ENCODE results near the gene PCF11. TPM values are rescaled to one million over a fixed set of nuclear protein-coding genes. Genes with fewer than 3 reads are reported as not detected.

Gene PCF11
- total RNA-seq, 1 experiment from 2014 or later: 41.9 TPM

DNA sequence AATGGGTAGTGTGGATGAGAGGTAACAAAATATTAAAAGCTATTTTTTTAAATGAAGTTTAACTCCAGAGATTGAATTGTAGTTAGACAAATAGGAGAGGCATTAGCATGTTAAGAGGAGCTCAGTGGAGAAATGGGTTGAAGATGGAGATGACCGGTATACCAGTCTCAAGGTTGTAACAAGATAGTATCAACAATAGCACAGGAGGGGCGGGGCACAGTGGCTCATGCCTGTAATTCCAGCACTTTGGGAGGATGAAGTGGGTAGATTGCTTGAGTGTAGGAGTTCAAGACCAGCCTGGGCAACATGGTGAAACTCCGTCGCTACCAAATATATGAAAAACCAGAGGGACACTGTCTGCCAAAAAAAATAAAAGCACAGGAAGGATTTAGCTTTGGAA, 30.5 kb downstream of the PCF11 start:
- Histone ChIP-seq H3K9ac (ENCODE audit: low read length) (no peak overlapping the region), H2AFZ (ENCODE audit: low read depth, low read length, poor library complexity, severe bottlenecking) (no peak overlapping the region), H4K20me1 (ENCODE audit: insufficient read depth) (0 out of 2 replicates have a peak, but pooled peaks cover 5% of the 10 kb centered on the region), H3K4me1 (ENCODE audit: control insufficient read depth in 1 of 2, insufficient read depth in 2 of 2, low read length in 2 of 2) (peaks cover 6% of the 10 kb centered on the region in 2 experiments; a peak in 3 of 4 replicates), H3K9me3 (ENCODE audit: control insufficient read depth in 1 of 2, insufficient read depth in 1 of 2, low read depth in 1 of 2, low read length in 2 of 2) (no peaks in the 10 kb centered on the region), H3K27me3 (ENCODE audit: insufficient read depth, low read length) (no peaks in the 10 kb centered on the region), H3K4me3 (replicated peaks in 1 of 2; ENCODE audit: low read depth in 1 of 2, low read length in 2 of 2) (no peak overlapping the region), H3K27ac (ENCODE audit: low read depth, low read length) (no peak overlapping the region), H3K36me3 (ENCODE audit: control insufficient read depth in 1 of 2, insufficient read depth in 2 of 2, low read length in 2 of 2) (peaks cover 29 to 35% of the 10 kb centered on the region in 2 experiments), H3K9me2 (ENCODE audit: insufficient read depth) (no peaks in the 10 kb centered on the region), H3K4me2 (ENCODE audit: low read length) (no peak overlapping the region), H3K79me2 (ENCODE audit: insufficient read depth, low read length) (peaks cover 11% of the 10 kb centered on the region)
- DNase-seq (ENCODE audit: low read depth, low spot score) (no peak), ATAC-seq (peak; percentile 51)
- intact Hi-C loops (cut with micrococcal nuclease): no loop called here
- POLR2A ChIA-PET: interaction anchor here (1.3 kb wide), 1 partner anchor 31 kb away, joined by 4 read pairs; the partner anchor contains the start of gene PCF11
- TF ChIP-seq CEBPB (IDR thresholded peaks at IDR 0.05; ENCODE audit: low read depth) (no peak), ELF1 (IDR thresholded peaks at IDR 0.05; ENCODE audit: borderline replicate concordance, low read depth) (no peak), ZBTB33 (IDR thresholded peaks at IDR 0.05; ENCODE audit: extremely low read depth, insufficient replicate concordance, low read length) (no peak), EZH2phosphoT487 (IDR thresholded peaks at IDR 0.05; ENCODE audit: borderline replicate concordance) (no peak), ZNF274 (IDR thresholded peaks at IDR 0.05; ENCODE audit: low read depth, low read length) (no peak), SP1 (IDR thresholded peaks at IDR 0.05; ENCODE audit: low read depth) (no peak), POLR2AphosphoS5 (IDR thresholded peaks at IDR 0.05; ENCODE audit: low read depth, low read length) (no peak; the same call in 1 of the 2 replicates), ATF3 (IDR thresholded peaks at IDR 0.05) (no peak), JUND (IDR thresholded peaks at IDR 0.05) (no peak), CBX3 (IDR thresholded peaks at IDR 0.05; ENCODE audit: low read depth) (no peak), RAD21 (IDR thresholded peaks at IDR 0.05; ENCODE audit: low read depth) (no peak), EGR1 (IDR thresholded peaks at IDR 0.05; ENCODE audit: low read depth) (no peak), POLR2A (IDR thresholded peaks at IDR 0.05; ENCODE audit: borderline replicate concordance, extremely low read depth, insufficient read depth, insufficient read length) (no peak), SIN3A (IDR thresholded peaks at IDR 0.05; ENCODE audit: low read depth) (no peak), FOSL1 (IDR thresholded peaks at IDR 0.05; ENCODE audit: low read depth) (no peak)
- BruUV-seq (replicated peaks): no TSS peak
- CTCF ChIA-PET: no interaction called here
- RAD21 ChIA-PET (ENCODE audit: low non-redundant PET in 1 of 2, low total read pairs in 2 of 2, uncharacterized antibody in 2 of 2, unreplicated experiment in 2 of 2): no interaction called here

Measured in HCT116 (cell line).